SJCRH30 (cell line): ENCODE data around the gene DENND1A. TPM values are rescaled to one million over a fixed set of nuclear protein-coding genes. Genes with fewer than 3 reads are reported as not detected.

Experiments
- DNase-seq, 2 experiments: peaks; one replicate each; pipeline ENCODE4 v3.0.0-alpha.2; 2015 to 2020
- H3K27ac ChIP-seq: fragments of 250-450 bp; sonication (Bioruptor Pico); 2 replicates; pipeline ENCODE4 v1.5.1; 2020; ENCODE audit warnings: mild to moderate bottlenecking, moderate library complexity
- H3K27me3 ChIP-seq: fragments of 250-450 bp; sonication (Bioruptor Pico); 2 replicates; pipeline ENCODE4 v1.5.1; 2020; ENCODE audit warnings: mild to moderate bottlenecking, moderate library complexity
- H3K36me3 ChIP-seq: fragments of 250-450 bp; sonication (Bioruptor Pico); 2 replicates; pipeline ENCODE4 v1.5.1; 2020; ENCODE audit warnings: mild to moderate bottlenecking, moderate library complexity
- H3K4me1 ChIP-seq: fragments of 250-450 bp; sonication (Bioruptor Pico); 2 replicates; pipeline ENCODE4 v1.5.1; 2020; ENCODE audit warnings: mild to moderate bottlenecking, moderate library complexity
- H3K4me3 ChIP-seq: fragments of 250-450 bp; sonication (Bioruptor Pico); 2 replicates; pipeline ENCODE4 v1.5.1; 2020; ENCODE audit warnings: mild to moderate bottlenecking, moderate library complexity
- H3K9me3 ChIP-seq: fragments of 250-450 bp; sonication (Bioruptor Pico); replicated peaks from 2 replicates; pipeline ENCODE4 v1.5.1; 2020; ENCODE audit warnings: mild to moderate bottlenecking, moderate library complexity
- total RNA-seq: library from RNA; depleted of rRNA; stranded (reverse); fragments of >200 nt; shearing (Covaris generic); gene quantifications from 2 replicates; pipeline ENCODE4 v1.2.3, GENCODE V29; 2014

DENND1A gene
- total RNA-seq, 1 experiment from 2014 or later, result 41.3 TPM

GRCh38 chr9:123724211-123724796 lies 205.6 kb downstream of the DENND1A start:
- Histone ChIP-seq H3K27me3 (no peaks in the 10 kb centered on the region), H3K4me1 (no peaks in the 10 kb centered on the region), H3K4me3 (no peak overlapping the region), H3K36me3 (no peaks in the 10 kb centered on the region), H3K9me3 (peaks cover 18% of the 10 kb centered on the region), H3K27ac (no peak overlapping the region)
- DNase-seq, result peak in 1 of 2 experiments; percentile 26

DNA sequence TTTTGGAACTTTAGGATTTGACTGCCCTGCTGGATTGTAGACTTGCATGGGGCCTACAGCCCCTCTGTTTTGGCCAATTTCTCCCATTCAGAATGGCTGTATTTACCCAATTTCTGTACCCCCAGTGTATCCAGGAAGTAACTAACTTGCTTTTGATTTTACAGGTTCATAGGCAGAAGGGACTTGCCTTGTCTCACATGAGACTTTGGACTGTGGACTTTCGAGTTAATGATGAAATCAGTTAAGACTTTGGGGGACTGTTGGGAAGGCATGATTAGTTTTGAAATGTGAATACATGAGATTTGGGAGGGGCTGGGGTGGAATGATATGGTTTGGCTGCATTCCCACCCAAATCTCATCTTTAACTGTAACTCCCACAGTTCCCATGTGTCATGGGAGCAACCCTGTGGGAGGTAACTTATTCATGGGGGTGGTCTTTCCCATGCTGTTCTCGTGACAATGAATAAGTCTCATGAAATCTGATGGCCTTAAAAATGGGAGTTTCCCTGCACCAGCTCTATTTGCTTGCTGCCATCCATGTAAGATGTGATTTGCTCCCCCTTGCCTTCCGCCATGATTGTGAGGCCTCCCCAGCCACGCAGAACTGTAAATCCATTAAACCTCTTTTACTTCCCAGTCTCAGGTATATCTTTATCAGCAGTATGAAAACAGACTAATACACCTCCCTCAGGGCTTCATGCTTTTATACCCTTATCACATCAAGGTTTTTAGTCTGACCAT lies 206.6 kb downstream of the DENND1A start:
- Histone ChIP-seq H3K9me3 (peaks cover 18% of the 10 kb centered on the region), H3K27ac (no peak overlapping the region), H3K4me3 (no peak overlapping the region), H3K4me1 (no peaks in the 10 kb centered on the region), H3K36me3 (no peaks in the 10 kb centered on the region), H3K27me3 (no peaks in the 10 kb centered on the region)
- no peak for DNase-seq

DNA sequence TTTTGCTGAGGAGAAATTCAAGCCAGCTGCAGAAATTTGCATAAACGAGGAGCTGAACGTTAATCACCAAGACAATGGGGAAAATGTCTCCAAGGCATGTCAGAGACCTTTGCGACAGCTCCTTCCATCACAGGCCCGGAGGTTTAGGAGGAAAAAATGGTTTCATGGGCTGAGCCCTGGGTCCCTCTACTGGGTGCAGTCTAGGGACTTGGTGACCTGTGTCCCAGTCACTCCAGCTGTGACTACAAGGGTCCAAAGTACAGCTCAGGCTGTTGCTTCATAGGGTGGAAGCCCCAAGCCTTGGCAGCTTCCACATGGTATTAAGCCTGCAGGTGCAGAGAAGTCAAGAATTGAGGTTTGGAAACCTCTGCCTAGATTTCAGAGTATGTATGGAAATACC lies 207.5 kb downstream of the DENND1A start:
- Histone ChIP-seq H3K4me3 (no peak overlapping the region), H3K36me3 (no peaks in the 10 kb centered on the region), H3K27me3 (no peaks in the 10 kb centered on the region), H3K9me3 (peaks cover 18% of the 10 kb centered on the region), H3K27ac (no peak overlapping the region), H3K4me1 (no peaks in the 10 kb centered on the region)
- DNase-seq, result no peak

- H3K27ac ChIP-seq, result no peak overlapping the region
- no peaks in the 10 kb centered on the region for H3K36me3 ChIP-seq
- H3K4me1 ChIP-seq, result no peaks in the 10 kb centered on the region
- peaks cover 11% of the 10 kb centered on the region for H3K9me3 ChIP-seq
- H3K27me3 ChIP-seq, result no peaks in the 10 kb centered on the region
- DNase-seq, result no peak
- no peak overlapping the region for H3K4me3 ChIP-seq
Observed at GRCh38 chr9:123718188-123718587, 211.7 kb downstream of the DENND1A start.

DNA sequence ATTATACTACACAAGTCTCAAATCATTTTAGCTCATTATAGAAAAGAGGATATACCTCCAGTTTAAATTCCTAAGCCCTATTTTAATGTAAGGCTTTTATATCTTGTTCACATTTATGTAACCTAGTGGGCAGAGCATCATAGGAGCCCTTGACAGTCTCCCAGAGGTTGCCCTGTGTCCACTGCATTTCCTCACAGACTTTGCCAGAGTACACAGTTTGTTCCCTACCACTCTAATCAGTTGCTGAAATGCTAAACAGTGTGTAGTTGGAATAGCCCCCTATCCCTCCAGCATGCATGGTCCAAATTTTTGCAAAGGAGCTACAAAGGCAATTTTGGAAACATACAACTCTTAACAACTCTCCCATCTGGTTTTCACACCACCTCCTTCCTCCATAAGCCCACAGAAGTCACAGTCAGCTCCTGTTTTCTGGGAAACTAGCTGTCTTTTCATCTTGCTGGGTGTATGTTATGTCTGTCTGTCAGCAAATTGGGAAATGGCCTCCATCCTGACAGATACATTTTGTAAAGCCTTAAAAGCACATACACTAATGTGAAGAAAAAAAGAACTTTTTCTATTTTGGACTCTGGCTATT lies 212.2 kb downstream of the DENND1A start:
- H3K4me3 ChIP-seq, result no peak overlapping the region
- H3K9me3 ChIP-seq, result peaks cover 11% of the 10 kb centered on the region
- H3K27ac ChIP-seq, result no peak overlapping the region
- H3K4me1 ChIP-seq, result no peaks in the 10 kb centered on the region
- no peak for DNase-seq
- H3K27me3 ChIP-seq, result no peaks in the 10 kb centered on the region
- no peaks in the 10 kb centered on the region for H3K36me3 ChIP-seq

DNA sequence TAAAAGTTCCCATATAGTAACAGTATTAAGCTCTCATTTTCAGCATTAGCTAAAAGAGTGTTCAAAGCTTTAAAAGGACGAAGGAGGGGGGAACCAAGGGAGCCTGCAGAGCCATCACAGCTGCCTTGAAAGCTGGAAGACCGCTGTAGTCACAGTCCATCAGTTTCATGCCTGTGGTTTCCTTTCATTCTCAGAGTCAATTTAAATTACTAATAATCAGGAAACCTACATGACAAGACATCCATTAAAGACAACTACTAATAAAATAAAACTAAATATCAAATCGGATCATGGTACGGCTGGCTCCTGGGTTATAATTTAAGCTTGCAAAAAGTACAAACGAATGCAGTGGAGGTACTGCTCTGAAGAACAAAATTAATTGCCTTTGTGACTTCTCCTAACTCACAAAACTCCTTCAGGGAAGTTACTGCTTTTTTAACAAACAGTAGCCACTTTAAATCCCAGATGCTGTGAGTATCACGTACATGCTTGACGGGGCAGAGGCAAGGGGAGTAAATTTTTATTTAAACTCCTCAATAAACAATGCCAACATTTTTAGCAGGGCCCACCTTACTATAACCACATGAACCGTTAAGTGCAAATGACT lies 213.5 kb downstream of the DENND1A start:
- no peaks in the 10 kb centered on the region for H3K4me1 ChIP-seq
- H3K27ac ChIP-seq, result no peak overlapping the region
- H3K27me3 ChIP-seq, result no peaks in the 10 kb centered on the region
- peaks cover 2% of the 10 kb centered on the region; the same call in 1 of the 2 replicates for H3K9me3 ChIP-seq
- no peaks in the 10 kb centered on the region for H3K36me3 ChIP-seq
- DNase-seq, result no peak
- H3K4me3 ChIP-seq, result no peak overlapping the region

DNA sequence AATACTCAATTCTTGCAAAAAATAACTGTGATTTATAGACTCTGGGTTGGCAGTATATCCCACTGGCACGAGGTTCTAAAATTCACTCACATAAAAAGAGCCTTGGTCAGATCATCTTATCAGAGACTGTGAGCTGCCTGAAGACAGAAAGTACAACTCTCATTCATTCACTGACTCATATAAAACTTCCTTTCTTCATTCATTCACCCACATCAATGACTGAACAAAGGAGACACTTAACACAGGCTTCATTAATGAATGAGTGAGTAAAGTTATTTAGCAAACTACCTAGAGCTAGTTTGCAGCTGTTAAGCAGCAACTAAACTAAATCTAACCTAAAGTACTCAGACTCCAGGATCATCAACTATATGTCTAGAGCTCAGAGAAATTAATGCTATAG lies 214.7 kb downstream of the DENND1A start:
- Histone ChIP-seq H3K4me3 (no peak overlapping the region), H3K4me1 (no peaks in the 10 kb centered on the region), H3K27ac (no peak overlapping the region), H3K36me3 (no peaks in the 10 kb centered on the region), H3K9me3 (no peaks in the 10 kb centered on the region; the same call in 1 of the 2 replicates), H3K27me3 (no peaks in the 10 kb centered on the region)
- DNase-seq, result no peak

DNA sequence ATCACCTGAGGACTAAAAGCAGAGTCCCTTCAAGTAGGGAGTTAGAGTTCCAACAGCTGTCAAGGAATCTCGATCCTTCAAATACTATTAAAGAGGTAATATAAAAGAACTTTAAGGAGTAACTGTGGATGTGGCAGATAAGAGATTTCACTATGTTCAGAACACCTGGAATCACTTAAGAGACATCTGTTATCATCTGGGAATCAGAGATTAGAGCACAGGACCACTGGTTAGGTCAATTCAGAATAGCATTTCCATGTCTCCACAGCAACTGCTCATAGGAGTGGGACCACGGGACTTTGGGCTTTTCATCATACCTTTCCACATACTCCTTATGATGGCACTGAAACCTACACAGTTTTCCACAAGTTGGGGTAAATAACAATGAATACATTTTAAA lies 216.6 kb downstream of the DENND1A start:
- no peaks in the 10 kb centered on the region for H3K4me1 ChIP-seq
- H3K9me3 ChIP-seq, result no peaks in the 10 kb centered on the region
- no peaks in the 10 kb centered on the region for H3K27me3 ChIP-seq
- no peaks in the 10 kb centered on the region for H3K36me3 ChIP-seq
- no peak overlapping the region for H3K4me3 ChIP-seq
- DNase-seq, result no peak
- no peak overlapping the region for H3K27ac ChIP-seq

- Histone ChIP-seq H3K4me3 (no peak overlapping the region), H3K27me3 (no peaks in the 10 kb centered on the region), H3K27ac (no peak overlapping the region), H3K36me3 (no peaks in the 10 kb centered on the region), H3K4me1 (no peaks in the 10 kb centered on the region), H3K9me3 (no peaks in the 10 kb centered on the region)
- DNase-seq, result no peak
Observed at GRCh38 chr9:123712399-123712798, 217.5 kb downstream of the DENND1A start.

GRCh38 chr9:123710299-123710698 lies 219.6 kb downstream of the DENND1A start:
- DNase-seq, result no peak
- H3K27ac ChIP-seq, result no peak overlapping the region
- no peaks in the 10 kb centered on the region for H3K9me3 ChIP-seq
- H3K4me3 ChIP-seq, result no peak overlapping the region
- H3K4me1 ChIP-seq, result no peaks in the 10 kb centered on the region
- no peaks in the 10 kb centered on the region for H3K27me3 ChIP-seq
- H3K36me3 ChIP-seq, result no peaks in the 10 kb centered on the region

GRCh38 chr9:123702483-123702882 lies 227.4 kb downstream of the DENND1A start:
- Histone ChIP-seq H3K4me3 (no peak overlapping the region), H3K4me1 (no peaks in the 10 kb centered on the region), H3K9me3 (peaks cover 15% of the 10 kb centered on the region), H3K27me3 (no peaks in the 10 kb centered on the region), H3K36me3 (no peaks in the 10 kb centered on the region), H3K27ac (no peak overlapping the region)
- DNase-seq, result peak in 1 of 2 experiments; percentile 32

- no peak overlapping the region for H3K4me3 ChIP-seq
- no peak for DNase-seq
- no peaks in the 10 kb centered on the region for H3K27me3 ChIP-seq
- peaks cover 18% of the 10 kb centered on the region for H3K9me3 ChIP-seq
- no peaks in the 10 kb centered on the region; the same call in 1 of the 2 replicates for H3K36me3 ChIP-seq
- peaks cover 10% of the 10 kb centered on the region; the same call in 1 of the 2 replicates for H3K4me1 ChIP-seq
- H3K27ac ChIP-seq, result no peak overlapping the region
Observed at GRCh38 chr9:123697686-123698085, 232.2 kb downstream of the DENND1A start.

DNA sequence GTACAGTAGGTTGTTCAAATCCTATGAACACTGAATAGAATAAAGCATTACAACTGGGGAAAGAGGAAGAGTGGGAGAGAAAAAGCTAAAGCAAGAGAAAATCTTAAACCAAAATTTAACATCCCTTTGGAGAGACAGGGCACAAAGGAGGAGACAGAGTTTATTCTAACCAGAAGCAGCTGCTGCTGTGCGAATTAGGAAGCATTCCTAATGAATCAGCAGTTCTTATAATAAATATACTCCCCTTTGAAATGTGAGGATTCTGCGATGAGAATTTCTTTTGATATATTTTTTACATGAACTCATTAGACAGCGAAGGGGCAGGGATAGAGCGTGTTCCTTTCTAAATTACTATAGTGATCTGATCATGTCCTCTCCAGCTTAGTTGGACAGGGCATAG lies 233.4 kb downstream of the DENND1A start:
- H3K36me3 ChIP-seq, result no peaks in the 10 kb centered on the region; the same call in 1 of the 2 replicates
- peaks cover 10% of the 10 kb centered on the region; the same call in 1 of the 2 replicates for H3K4me1 ChIP-seq
- H3K27me3 ChIP-seq, result no peaks in the 10 kb centered on the region
- peak in 1 of 2 experiments; percentile 14 for DNase-seq
- no peak overlapping the region for H3K27ac ChIP-seq
- no peak overlapping the region for H3K4me3 ChIP-seq
- peaks cover 7% of the 10 kb centered on the region for H3K9me3 ChIP-seq

GRCh38 chr9:123695386-123695785 lies 234.5 kb downstream of the DENND1A start:
- Histone ChIP-seq H3K9me3 (0 out of 2 replicates have a peak, but pooled peaks cover 2% of the 10 kb centered on the region), H3K36me3 (no peaks in the 10 kb centered on the region; the same call in 1 of the 2 replicates), H3K27me3 (no peaks in the 10 kb centered on the region), H3K4me3 (no peak overlapping the region), H3K4me1 (peaks cover 10% of the 10 kb centered on the region; the same call in 1 of the 2 replicates), H3K27ac (no peak overlapping the region)
- no peak for DNase-seq

DNA sequence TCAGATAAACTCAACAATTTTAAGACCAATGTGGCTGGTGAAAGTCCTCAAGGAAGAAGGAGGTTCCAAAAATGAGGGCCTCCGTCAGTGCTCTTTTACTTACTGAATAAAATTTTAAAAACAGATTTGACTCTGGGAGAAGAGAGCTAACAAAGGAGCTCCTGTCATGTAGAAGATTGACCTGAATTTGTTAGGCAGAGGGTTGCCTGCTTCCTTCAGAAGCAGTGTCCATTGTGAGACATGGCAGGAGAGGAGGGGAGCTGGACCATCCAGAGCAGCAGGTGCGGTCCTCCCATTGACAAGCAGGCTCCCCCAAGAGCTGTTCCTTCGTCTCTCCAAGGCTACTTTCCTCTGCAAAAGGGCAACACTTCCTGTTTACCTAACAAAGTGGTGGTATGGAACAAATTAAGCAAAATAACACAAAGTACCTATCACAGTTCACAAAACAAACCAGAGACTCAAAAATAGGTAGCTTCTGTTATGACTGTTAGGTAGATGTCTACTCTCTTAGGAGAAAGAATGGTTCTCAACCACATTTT lies 238.1 kb downstream of the DENND1A start:
- no peak for DNase-seq
- H3K36me3 ChIP-seq, result no peaks in the 10 kb centered on the region; the same call in 1 of the 2 replicates
- H3K4me3 ChIP-seq, result no peak overlapping the region

More for the DNA sequence above, 238.1 kb downstream of the DENND1A start:
- H3K9me3 ChIP-seq, result 0 out of 2 replicates have a peak, but pooled peaks cover 2% of the 10 kb centered on the region
- H3K27me3 ChIP-seq, result no peaks in the 10 kb centered on the region
- H3K4me1 ChIP-seq, result peaks cover 27% of the 10 kb centered on the region
- no peak overlapping the region for H3K27ac ChIP-seq
